Heart left ventricle (tissue), 13 donors: Measurements from ENCODE around the gene PACSIN2.

Experiments
- CTCF ChIP-seq, 12 donors: fragments of 200-600 bp; sonication (generic) in 4 of 12; IDR thresholded peaks; one replicate each; pipeline versions ENCODE4 v1.5.0 to v1.8.0; 2018 to 2022; ENCODE audit warnings: antibody characterized with exemption in 12 of 12, mild to moderate bottlenecking in 5 of 12
- POLR2A ChIP-seq, 2 donors: fragments of 450-650 bp; IDR thresholded peaks; one replicate each; pipeline ENCODE4 v1.6.1; 2017; ENCODE audit warnings: antibody characterized with exemption in 2 of 2, mild to moderate bottlenecking in 2 of 2, moderate library complexity in 2 of 2
- donor health status: ischemic (EF 13 %, LVEDD 7.1; RV severe dilation, severe dysfunction).
- donor health status: DM: no; HTN: yes; CAD: no.
- donor health status: DM: no; HTN: no; CAD: no.
- donor health status: ischemic (EF 25% LVEDD 6.9; RV normal size, moderate dysfunction).
- donor health status: ischemic (EF 25% LVEDD 5.7; RV mildly dilated, moderate dysfunction).
- donor health status: ischemic (EF 35%, LVEDD 5.7; RV mildly dilated, moderate dysfunction).
- donor health status: nonischemic (EF 11% LVEDD 7.7; RV severe dilation, severe dysfunction).
- donor health status: DM: yes; HTN: yes; CAD: no.
- donor health status: PGD.
- donor health status: ischemic (EF 29% LVEDD 5.4; RV normal size, mild dysfunction).
- donor health status: nonischemic (EF 23%, LVEDD 6.1; RV moderate dilation, normal function).

- TF ChIP-seq POLR2A (IDR thresholded peaks at IDR 0.05), result no peak
- TF ChIP-seq CTCF (IDR thresholded peaks at IDR 0.05), result no peak
Observed at GRCh38 chr22:42926768-42927167, 88.2 kb downstream of the PACSIN2 start.
